HepG2 (cell line): ENCODE results near the gene SMAD7. TPM values are rescaled to one million over a fixed set of nuclear protein-coding genes. Genes with fewer than 3 reads are reported as not detected.

ENCODE experiments used
- EP300 ChIP-seq, 3 experiments: sonication (generic) in 1 of 3; formaldehyde crosslinking in 1 of 3; IDR thresholded peaks; 2 replicates each; pipeline versions ENCODE4 v1.5.1 to v1.6.1; 2011 to 2020; ENCODE audit warnings: low read depth in 2 of 3, low read length in 2 of 3, borderline replicate concordance in 1 of 3, improper control_type of control experiment in 1 of 3, mild to moderate bottlenecking in 1 of 3, missing genetic modification reagents in 1 of 3, moderate library complexity in 1 of 3
- IRF2 ChIP-seq: IDR thresholded peaks from 2 replicates; pipeline ENCODE4 v1.6.1; 2018; ENCODE audit warnings: missing genetic modification reagents, missing compliant biosample characterization
- KAT7 ChIP-seq: IDR thresholded peaks from 2 replicates; pipeline ENCODE4 v1.6.1; 2018; ENCODE audit warnings: borderline replicate concordance, missing compliant biosample characterization
- KAT8 ChIP-seq: IDR thresholded peaks from 2 replicates; pipeline ENCODE4 v1.6.1; 2016; ENCODE audit warnings: missing genetic modification reagents, missing compliant biosample characterization
- RARA ChIP-seq: IDR thresholded peaks from 2 replicates; pipeline ENCODE4 v1.6.1; 2016; ENCODE audit warnings: missing genetic modification reagents, missing compliant biosample characterization
- TGIF2 ChIP-seq: IDR thresholded peaks from 2 replicates; pipeline ENCODE4 v1.6.1; 2016; ENCODE audit warnings: control low read depth, missing compliant biosample characterization
- ZFP82 ChIP-seq: sonication (generic); formaldehyde crosslinking; IDR thresholded peaks from 2 replicates; pipeline ENCODE4 v1.5.1; 2020; ENCODE audit warnings: mild to moderate bottlenecking, missing genetic modification reagents, borderline replicate concordance
- ZNF777 ChIP-seq: sonication (generic); formaldehyde crosslinking; IDR thresholded peaks from 2 replicates; pipeline ENCODE4 v1.4.0; 2020; ENCODE audit warnings: missing genetic modification reagents
- ZNF782 ChIP-seq: sonication (generic); formaldehyde crosslinking; IDR thresholded peaks from 2 replicates; pipeline ENCODE4 v1.4.0; 2020; ENCODE audit warnings: missing genetic modification reagents, mild to moderate bottlenecking, borderline replicate concordance
- polyA plus RNA-seq, 8 experiments: library from polyadenylated mRNA; depleted of rRNA in 3 of 8; stranded (reverse) in 7 of 8; unstranded in 1 of 8; fragments of >200 nt; fragmentation: Illumina TruSeq in 4 of 8; extraction: Trizol in 4 of 8; gene quantifications; 2 replicates each; pipeline versions ENCODE4 v1.2.1 to v1.2.3, GENCODE V29; 2011 to 2016; ENCODE audit warnings: low read depth in 4 of 8, missing spikeins in 1 of 8, mixed read lengths in 1 of 8; ENCODE audit not compliant: insufficient read depth in 1 of 8
- total RNA-seq, 5 experiments: library from RNA; depleted of rRNA; stranded (reverse); fragments of >200 nt; fragmentation: Illumina TruSeq; extraction: Trizol; gene quantifications; 2 replicates each; pipeline ENCODE4 v1.2.3, GENCODE V29; 2016; ENCODE audit warnings: low read depth in 1 of 5
- TF ChIP-seq, protein P1 (sequence below): sonication (generic); formaldehyde crosslinking; IDR thresholded peaks from 2 replicates; pipeline ENCODE4 v1.4.0; 2020; ENCODE audit warnings: low read depth, missing genetic modification reagents
- TF ChIP-seq, protein P2 (sequence below): sonication (generic); formaldehyde crosslinking; conservative IDR thresholded peaks from 2 replicates; pipeline ENCODE4 v1.4.0; 2020; ENCODE audit warnings: missing genetic modification reagents
- TF ChIP-seq, protein P3 (sequence below): sonication (generic); formaldehyde crosslinking; IDR thresholded peaks from 2 replicates; pipeline ENCODE4 v1.5.0; 2020; ENCODE audit warnings: missing genetic modification reagents
- TF ChIP-seq, protein P4 (sequence below): sonication (generic); formaldehyde crosslinking; IDR thresholded peaks from 2 replicates; pipeline ENCODE4 v1.4.0; 2020; ENCODE audit warnings: missing genetic modification reagents
- TF ChIP-seq, protein P5 (sequence below): sonication (generic); formaldehyde crosslinking; IDR thresholded peaks from 2 replicates; pipeline ENCODE4 v1.8.0; 2022; ENCODE audit warnings: mild to moderate bottlenecking, missing genetic modification reagents, moderate library complexity
- TF ChIP-seq, protein P6 (sequence below): sonication (generic); formaldehyde crosslinking; IDR thresholded peaks from 2 replicates; pipeline ENCODE4 v1.8.1; 2023; ENCODE audit warnings: mild to moderate bottlenecking, inconsistent platforms, moderate library complexity, missing genetic modification reagents, borderline replicate concordance

Gene SMAD7
- total and polyA plus RNA-seq, 2 of the 13 experiments (the other 11 are each of a cell fraction or from before 2014, with no cell fraction given): 17.4 to 24.7 TPM

DNA sequence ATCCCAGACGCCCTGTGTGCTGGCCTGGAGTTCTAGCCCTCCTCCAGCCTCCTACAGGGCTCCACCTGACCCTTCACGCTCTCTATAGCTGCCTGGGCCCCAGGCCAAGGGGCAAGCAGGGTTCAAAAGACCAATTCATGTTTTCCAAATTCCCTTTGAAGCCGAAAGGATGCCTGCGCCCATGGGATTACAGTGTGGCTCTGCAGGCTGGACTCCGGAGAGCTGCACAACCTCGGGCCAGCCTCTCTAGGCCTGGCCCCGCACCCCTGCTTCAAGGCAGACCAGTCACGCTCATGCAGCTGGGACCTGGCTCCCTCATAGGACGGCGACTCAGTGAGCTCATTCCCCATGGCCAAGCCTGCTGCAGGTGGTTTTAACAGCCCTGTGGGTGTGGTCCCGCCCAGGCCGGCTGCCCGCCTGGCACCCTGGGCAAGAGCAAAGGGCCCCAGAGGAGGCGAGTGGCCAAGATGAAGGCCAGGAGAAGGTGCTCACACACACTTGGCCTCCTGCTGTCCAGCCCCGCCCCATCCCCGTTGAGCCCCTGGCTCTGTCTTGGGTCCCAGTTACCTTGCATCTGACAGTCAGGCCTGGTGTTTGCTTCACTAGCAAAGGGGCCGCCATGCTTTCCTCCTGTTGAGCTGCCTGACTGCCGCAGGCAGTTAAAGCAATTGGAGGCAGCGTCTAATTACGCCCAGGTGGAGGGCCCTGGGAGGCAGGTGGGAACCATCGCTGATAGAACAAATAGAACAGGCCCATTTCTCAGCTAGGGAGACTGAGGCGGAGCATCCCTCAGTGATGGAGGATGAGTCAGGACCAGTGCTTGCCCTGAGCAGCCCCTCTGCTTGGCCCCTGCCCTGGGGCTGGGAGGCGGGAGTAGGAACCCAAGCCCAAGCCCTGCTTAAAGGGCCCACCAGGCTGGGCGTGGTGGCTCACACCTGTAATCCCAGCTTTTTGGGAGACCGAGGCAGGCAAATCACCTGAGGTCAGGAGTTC is 56.9 kb downstream of the SMAD7 start (continued):
- TF ChIP-seq KAT7 (CRISPR knock-in tag) (no peak), EP300 (IDR thresholded peaks at IDR 0.05; ENCODE audit: low read depth in 2 of 2, low read length in 2 of 2) (peak; percentile 71 to 90; a peak in 3 of 4 replicates), EP300 (CRISPR knock-in tag; IDR thresholded peaks at IDR 0.05; ENCODE audit: borderline replicate concordance) (peak; percentile 86), TGIF2 (CRISPR knock-in tag) (no peak), ZNF777 (CRISPR knock-in tag) (no peak; the same call in 1 of the 2 replicates), KAT8 (CRISPR knock-in tag) (peak; percentile 58; the same call in 1 of the 2 replicates), IRF2 (peak; percentile 63; the same call in 1 of the 2 replicates), ZFP82 (no peak), RARA (CRISPR knock-in tag) (peak; percentile 95), ZNF782 (CRISPR knock-in tag) (no peak; the same call in 1 of the 2 replicates)
- TF ChIP-seq, protein P1, sequence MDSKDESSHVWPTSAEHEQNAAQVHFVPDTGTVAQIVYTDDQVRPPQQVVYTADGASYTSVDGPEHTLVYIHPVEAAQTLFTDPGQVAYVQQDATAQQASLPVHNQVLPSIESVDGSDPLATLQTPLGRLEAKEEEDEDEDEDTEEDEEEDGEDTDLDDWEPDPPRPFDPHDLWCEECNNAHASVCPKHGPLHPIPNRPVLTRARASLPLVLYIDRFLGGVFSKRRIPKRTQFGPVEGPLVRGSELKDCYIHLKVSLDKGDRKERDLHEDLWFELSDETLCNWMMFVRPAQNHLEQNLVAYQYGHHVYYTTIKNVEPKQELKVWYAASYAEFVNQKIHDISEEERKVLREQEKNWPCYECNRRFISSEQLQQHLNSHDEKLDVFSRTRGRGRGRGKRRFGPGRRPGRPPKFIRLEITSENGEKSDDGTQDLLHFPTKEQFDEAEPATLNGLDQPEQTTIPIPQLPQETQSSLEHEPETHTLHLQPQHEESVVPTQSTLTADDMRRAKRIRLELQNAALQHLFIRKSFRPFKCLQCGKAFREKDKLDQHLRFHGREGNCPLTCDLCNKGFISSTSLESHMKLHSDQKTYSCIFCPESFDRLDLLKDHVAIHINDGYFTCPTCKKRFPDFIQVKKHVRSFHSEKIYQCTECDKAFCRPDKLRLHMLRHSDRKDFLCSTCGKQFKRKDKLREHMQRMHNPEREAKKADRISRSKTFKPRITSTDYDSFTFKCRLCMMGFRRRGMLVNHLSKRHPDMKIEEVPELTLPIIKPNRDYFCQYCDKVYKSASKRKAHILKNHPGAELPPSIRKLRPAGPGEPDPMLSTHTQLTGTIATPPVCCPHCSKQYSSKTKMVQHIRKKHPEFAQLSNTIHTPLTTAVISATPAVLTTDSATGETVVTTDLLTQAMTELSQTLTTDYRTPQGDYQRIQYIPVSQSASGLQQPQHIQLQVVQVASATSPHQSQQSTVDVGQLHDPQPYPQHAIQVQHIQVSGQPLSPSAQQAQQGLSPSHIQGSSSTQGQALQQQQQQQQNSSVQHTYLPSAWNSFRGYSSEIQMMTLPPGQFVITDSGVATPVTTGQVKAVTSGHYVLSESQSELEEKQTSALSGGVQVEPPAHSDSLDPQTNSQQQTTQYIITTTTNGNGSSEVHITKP (CRISPR knock-in tag): no peak; the same call in 1 of the 2 replicates
- TF ChIP-seq, protein P2, sequence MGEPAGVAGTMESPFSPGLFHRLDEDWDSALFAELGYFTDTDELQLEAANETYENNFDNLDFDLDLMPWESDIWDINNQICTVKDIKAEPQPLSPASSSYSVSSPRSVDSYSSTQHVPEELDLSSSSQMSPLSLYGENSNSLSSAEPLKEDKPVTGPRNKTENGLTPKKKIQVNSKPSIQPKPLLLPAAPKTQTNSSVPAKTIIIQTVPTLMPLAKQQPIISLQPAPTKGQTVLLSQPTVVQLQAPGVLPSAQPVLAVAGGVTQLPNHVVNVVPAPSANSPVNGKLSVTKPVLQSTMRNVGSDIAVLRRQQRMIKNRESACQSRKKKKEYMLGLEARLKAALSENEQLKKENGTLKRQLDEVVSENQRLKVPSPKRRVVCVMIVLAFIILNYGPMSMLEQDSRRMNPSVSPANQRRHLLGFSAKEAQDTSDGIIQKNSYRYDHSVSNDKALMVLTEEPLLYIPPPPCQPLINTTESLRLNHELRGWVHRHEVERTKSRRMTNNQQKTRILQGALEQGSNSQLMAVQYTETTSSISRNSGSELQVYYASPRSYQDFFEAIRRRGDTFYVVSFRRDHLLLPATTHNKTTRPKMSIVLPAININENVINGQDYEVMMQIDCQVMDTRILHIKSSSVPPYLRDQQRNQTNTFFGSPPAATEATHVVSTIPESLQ (CRISPR knock-in tag): no peak
- TF ChIP-seq, protein P3, sequence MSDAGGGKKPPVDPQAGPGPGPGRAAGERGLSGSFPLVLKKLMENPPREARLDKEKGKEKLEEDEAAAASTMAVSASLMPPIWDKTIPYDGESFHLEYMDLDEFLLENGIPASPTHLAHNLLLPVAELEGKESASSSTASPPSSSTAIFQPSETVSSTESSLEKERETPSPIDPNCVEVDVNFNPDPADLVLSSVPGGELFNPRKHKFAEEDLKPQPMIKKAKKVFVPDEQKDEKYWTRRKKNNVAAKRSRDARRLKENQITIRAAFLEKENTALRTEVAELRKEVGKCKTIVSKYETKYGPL (CRISPR knock-in tag): no peak
- TF ChIP-seq, protein P4, sequence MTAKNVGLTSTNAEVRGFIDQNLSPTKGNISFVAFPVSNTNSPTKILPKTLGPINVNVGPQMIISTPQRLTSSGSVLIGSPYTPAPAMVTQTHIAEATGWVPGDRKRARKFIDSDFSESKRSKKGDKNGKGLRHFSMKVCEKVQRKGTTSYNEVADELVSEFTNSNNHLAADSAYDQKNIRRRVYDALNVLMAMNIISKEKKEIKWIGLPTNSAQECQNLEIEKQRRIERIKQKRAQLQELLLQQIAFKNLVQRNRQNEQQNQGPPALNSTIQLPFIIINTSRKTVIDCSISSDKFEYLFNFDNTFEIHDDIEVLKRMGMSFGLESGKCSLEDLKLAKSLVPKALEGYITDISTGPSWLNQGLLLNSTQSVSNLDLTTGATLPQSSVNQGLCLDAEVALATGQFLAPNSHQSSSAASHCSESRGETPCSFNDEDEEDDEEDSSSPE: peak; percentile 30; the same call in 1 of the 2 replicates
- TF ChIP-seq, protein P5, sequence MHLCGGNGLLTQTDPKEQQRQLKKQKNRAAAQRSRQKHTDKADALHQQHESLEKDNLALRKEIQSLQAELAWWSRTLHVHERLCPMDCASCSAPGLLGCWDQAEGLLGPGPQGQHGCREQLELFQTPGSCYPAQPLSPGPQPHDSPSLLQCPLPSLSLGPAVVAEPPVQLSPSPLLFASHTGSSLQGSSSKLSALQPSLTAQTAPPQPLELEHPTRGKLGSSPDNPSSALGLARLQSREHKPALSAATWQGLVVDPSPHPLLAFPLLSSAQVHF (CRISPR knock-in tag): no peak
- TF ChIP-seq, protein P6, sequence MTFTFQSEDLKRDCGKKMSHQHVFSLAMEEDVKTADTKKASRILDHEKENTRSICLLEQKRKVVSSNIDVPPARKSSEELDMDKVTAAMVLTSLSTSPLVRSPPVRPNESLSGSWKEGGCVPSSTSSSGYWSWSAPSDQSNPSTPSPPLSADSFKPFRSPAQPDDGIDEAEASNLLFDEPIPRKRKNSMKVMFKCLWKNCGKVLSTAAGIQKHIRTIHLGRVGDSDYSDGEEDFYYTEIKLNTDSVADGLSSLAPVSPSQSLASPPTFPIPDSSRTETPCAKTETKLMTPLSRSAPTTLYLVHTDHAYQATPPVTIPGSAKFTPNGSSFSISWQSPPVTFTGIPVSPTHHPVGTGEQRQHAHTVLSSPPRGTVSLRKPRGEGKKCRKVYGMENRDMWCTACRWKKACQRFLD: no peak
